ENCODE data around the gene MAP4.
"Not testable (repeated sequence)": the region's sequence is repeated elsewhere in the genome, so short reads cannot be mapped to it uniquely, and the experiment has no call there.

Gene MAP4

GRCh38 chr3:47897954-47898353 is 118.3 kb downstream of the MAP4 start:
- DNase-seq (ENCODE audit: low read depth, low spot score), result no peak

- DNase-seq (ENCODE audit: low read depth, low spot score), result no peak
Observed at GRCh38 chr3:47896736-47897135, 119.5 kb downstream of the MAP4 start.

- no peak for DNase-seq (ENCODE audit: low read depth, low spot score)
Observed at GRCh38 chr3:47895241-47895640, 121.0 kb downstream of the MAP4 start.

GRCh38 chr3:47892286-47893040 is 123.8 kb downstream of the MAP4 start:
- no peak for DNase-seq (ENCODE audit: low read depth, low spot score)

- DNase-seq (ENCODE audit: low read depth, low spot score), result no peak
Observed at GRCh38 chr3:47891613-47892005, 124.6 kb downstream of the MAP4 start.

- no peak for DNase-seq (ENCODE audit: low read depth, low spot score)
Observed at GRCh38 chr3:47890828-47891612, 125.2 kb downstream of the MAP4 start.

GRCh38 chr3:47890126-47890827 is 125.9 kb downstream of the MAP4 start:
- DNase-seq (ENCODE audit: low read depth, low spot score), result no peak

- DNase-seq (ENCODE audit: low read depth, low spot score), result no peak
Observed at GRCh38 chr3:47888986-47889757, 127.0 kb downstream of the MAP4 start.

GRCh38 chr3:47887991-47888390 is 128.2 kb downstream of the MAP4 start:
- DNase-seq (ENCODE audit: low read depth, low spot score), result not testable (repeated sequence)

GRCh38 chr3:47885168-47885567 is 131.0 kb downstream of the MAP4 start:
- DNase-seq (ENCODE audit: low read depth, low spot score), result no peak

- DNase-seq (ENCODE audit: low read depth, low spot score), result no peak
Observed at GRCh38 chr3:47884603-47885002, 131.6 kb downstream of the MAP4 start.

- no peak for DNase-seq (ENCODE audit: low read depth, low spot score)
Observed at GRCh38 chr3:47882338-47882737, 133.9 kb downstream of the MAP4 start.

- no peak for DNase-seq (ENCODE audit: low read depth, low spot score)
Observed at GRCh38 chr3:47877719-47878118, 138.5 kb downstream of the MAP4 start.

GRCh38 chr3:47877290-47877689 is 138.9 kb downstream of the MAP4 start:
- no peak for DNase-seq (ENCODE audit: low read depth, low spot score)

GRCh38 chr3:47874913-47875312 is 141.3 kb downstream of the MAP4 start:
- no peak for DNase-seq (ENCODE audit: low read depth, low spot score)

- no peak for DNase-seq (ENCODE audit: low read depth, low spot score)
Observed at GRCh38 chr3:47874438-47874837, 141.8 kb downstream of the MAP4 start.

- no peak for DNase-seq (ENCODE audit: low read depth, low spot score)
Observed at GRCh38 chr3:47872916-47873315, 143.3 kb downstream of the MAP4 start.

- no peak for DNase-seq (ENCODE audit: low read depth, low spot score)
Observed at GRCh38 chr3:47871389-47871788, 144.8 kb downstream of the MAP4 start.

GRCh38 chr3:47870702-47871260 is 145.4 kb downstream of the MAP4 start:
- DNase-seq (ENCODE audit: low read depth, low spot score), result no peak

GRCh38 chr3:47870156-47870555 is 146.1 kb downstream of the MAP4 start:
- DNase-seq (ENCODE audit: low read depth, low spot score), result no peak

GRCh38 chr3:47868306-47868705 is 147.9 kb downstream of the MAP4 start:
- DNase-seq (ENCODE audit: low read depth, low spot score), result no peak
